ENCODE data around the gene KANSL1. TPM values are rescaled to one million over a fixed set of nuclear protein-coding genes. Genes with fewer than 3 reads are reported as not detected.

KANSL1 gene
- total and polyA plus RNA-seq, 8 donors = 65.9 to 129 (median 79.0) TPM

- intact Hi-C loops (cut with DNase I) = no loop called here
Observed at GRCh38 chr17:46064460-46064859, 128.8 kb downstream of the KANSL1 start.

DNA sequence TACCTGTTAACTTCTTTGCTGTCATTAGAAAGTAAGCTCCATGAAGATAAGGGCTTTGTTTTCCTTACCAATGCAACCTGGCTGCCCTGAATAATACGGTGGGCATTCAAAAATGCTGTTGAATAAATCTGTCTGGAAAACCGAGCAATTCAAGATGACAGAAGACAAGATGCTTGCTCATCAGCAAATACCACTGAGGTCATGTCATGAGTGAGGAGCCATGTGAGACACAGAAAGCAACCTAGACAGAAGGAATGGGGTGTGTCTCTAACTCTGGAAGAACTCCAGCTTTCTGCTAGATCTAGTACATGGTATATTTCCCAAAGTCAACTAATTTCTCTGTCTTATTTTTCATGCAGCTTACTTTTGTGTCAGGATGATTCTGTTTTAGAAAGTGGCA is 130.0 kb downstream of the KANSL1 start:
- Histone ChIP-seq H3K27ac (no peak overlapping the region), H3K36me3 (peaks cover 0 to 66% of the 10 kb centered on the region in 2 donors), H3K27me3 (no peaks in the 10 kb centered on the region), H3K9me3 (no peaks in the 10 kb centered on the region), H3K4me1 (no peaks in the 10 kb centered on the region), H3K4me3 (no peak overlapping the region)
- TF ChIP-seq CTCF (IDR thresholded peaks at IDR 0.05) = no peak
- intact Hi-C loops (cut with DNase I) = no loop called here
- ATAC-seq (peak; percentile 69), DNase-seq (no peak)

More at GRCh38 chr17:46064460-46064859, 128.8 kb downstream of the KANSL1 start:
- DNase-seq (no peak), ATAC-seq (no peak)
- Histone ChIP-seq H3K36me3 (peaks cover 0 to 60% of the 10 kb centered on the region in 2 donors), H3K4me3 (no peak overlapping the region), H3K9me3 (no peaks in the 10 kb centered on the region), H3K27ac (no peak overlapping the region), H3K27me3 (no peaks in the 10 kb centered on the region), H3K4me1 (no peaks in the 10 kb centered on the region)
- no peak for TF ChIP-seq CTCF (IDR thresholded peaks at IDR 0.05)

DNA sequence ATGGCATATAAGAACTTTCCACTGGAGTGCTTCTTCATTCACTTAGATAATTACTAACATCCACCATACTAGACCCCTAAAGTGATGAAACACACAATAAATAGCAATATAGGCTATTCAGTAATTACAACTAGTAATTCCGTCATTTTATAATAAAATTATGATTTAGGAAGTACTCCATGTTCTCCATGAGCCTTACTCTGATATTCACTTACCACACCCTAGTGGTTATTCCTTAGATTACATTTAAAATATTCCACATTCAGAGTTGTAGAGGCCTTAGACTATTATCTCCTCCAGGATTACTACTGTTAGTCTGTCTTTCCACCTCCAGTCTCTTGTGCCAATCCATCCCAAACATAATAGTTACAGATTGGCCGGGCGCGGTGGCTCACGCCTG is 131.8 kb downstream of the KANSL1 start:
- DNase-seq = no peak
- peak; percentile 60 for ATAC-seq
- no peaks in the 10 kb centered on the region for H3K27me3 ChIP-seq
- peaks cover 0 to 11% of the 10 kb centered on the region in 2 donors for H3K4me1 ChIP-seq
- intact Hi-C loops (cut with DNase I) = no loop called here
- peaks cover 0 to 53% of the 10 kb centered on the region in 2 donors for H3K36me3 ChIP-seq
- H3K27ac ChIP-seq = no peak overlapping the region
- no peak overlapping the region for H3K4me3 ChIP-seq
- TF ChIP-seq CTCF (IDR thresholded peaks at IDR 0.05) = peak; percentile 25 to 36
- no peaks in the 10 kb centered on the region for H3K9me3 ChIP-seq

GRCh38 chr17:46060461-46060860 is 132.8 kb downstream of the KANSL1 start:
- peaks cover 0 to 13% of the 10 kb centered on the region in 2 donors for H3K4me1 ChIP-seq
- H3K36me3 ChIP-seq = peaks cover 0 to 43% of the 10 kb centered on the region in 2 donors
- DNase-seq (no peak), ATAC-seq (no peak)
- H3K27me3 ChIP-seq = no peaks in the 10 kb centered on the region
- H3K4me3 ChIP-seq = no peak overlapping the region
- no peaks in the 10 kb centered on the region for H3K9me3 ChIP-seq
- H3K27ac ChIP-seq = no peak overlapping the region
- intact Hi-C loops (cut with DNase I) = no loop called here
- no peak for TF ChIP-seq CTCF (IDR thresholded peaks at IDR 0.05)

DNA sequence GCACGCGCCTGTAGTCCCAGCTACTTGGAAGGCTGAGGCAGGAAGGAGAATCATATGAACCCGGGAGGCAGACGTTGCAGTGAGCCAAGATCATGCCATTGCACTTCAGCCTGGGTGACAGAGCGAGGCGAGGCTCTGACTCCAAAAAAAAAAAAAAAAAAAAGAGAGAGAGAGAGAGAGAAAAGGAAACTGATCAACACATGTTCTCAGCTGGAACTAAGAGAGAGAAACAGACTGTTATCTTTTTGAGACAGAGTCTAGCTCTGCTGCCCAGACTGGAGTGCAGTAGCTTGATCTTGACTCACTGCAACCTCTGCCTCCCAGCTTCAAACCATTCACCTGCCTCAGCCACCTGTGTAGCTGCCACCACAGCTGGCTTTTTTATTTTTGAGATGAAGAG is 133.7 kb downstream of the KANSL1 start:
- Histone ChIP-seq H3K4me3 (no peak overlapping the region), H3K36me3 (peaks cover 0 to 34% of the 10 kb centered on the region in 2 donors), H3K27me3 (no peaks in the 10 kb centered on the region), H3K9me3 (no peaks in the 10 kb centered on the region), H3K27ac (no peak overlapping the region), H3K4me1 (peaks cover 0 to 13% of the 10 kb centered on the region in 2 donors)
- ATAC-seq (no peak), DNase-seq (no peak)
- TF ChIP-seq CTCF (IDR thresholded peaks at IDR 0.05) = no peak
- intact Hi-C loops (cut with DNase I) = no loop called here
